Upper lobe of right lung (tissue), 1 donor: ENCODE data around the gene KIN. TPM values are rescaled to one million over a fixed set of nuclear protein-coding genes. Genes with fewer than 3 reads are reported as not detected.

Experiments used
- ATAC-seq: fragments of 200-7000 bp; cut with Tn5 transposase; one replicate; pipeline ENCODE4 v1.9.1; 2020; ENCODE audit warnings: mild to moderate bottlenecking, moderate library complexity
- DNase-seq: peaks from one replicate; pipeline ENCODE4 v3.0.0-alpha.2; 2020
- H3K27ac ChIP-seq: fragments of 200-600 bp; one replicate; pipeline ENCODE4 v1.8.0; 2022
- H3K27me3 ChIP-seq: fragments of 200-600 bp; one replicate; pipeline ENCODE4 v1.8.0; 2022; ENCODE audit warnings: mild to moderate bottlenecking
- H3K36me3 ChIP-seq: fragments of 200-600 bp; one replicate; pipeline ENCODE4 v1.8.0; 2022
- H3K4me1 ChIP-seq: fragments of 200-600 bp; one replicate; pipeline ENCODE4 v1.8.0; 2022
- H3K4me3 ChIP-seq: fragments of 200-600 bp; one replicate; pipeline ENCODE4 v1.8.0; 2022; ENCODE audit warnings: mild to moderate bottlenecking
- H3K9me3 ChIP-seq: fragments of 200-600 bp; one replicate; pipeline ENCODE4 v1.8.0; 2022
- intact Hi-C: fragments of 100-400 bp; cut with DNase I; formaldehyde crosslinking; loops from one replicate; pipeline ENCODE4 v1.11.0; 2022
- total RNA-seq: library from RNA; stranded (reverse); fragmentation: NEBNext Ultra II Directional; extraction: Animal tissue kit (Norgen Biotek cat#: 25700); gene quantifications from one replicate; pipeline ENCODE4 v1.2.1, GENCODE V29; 2021
- TF ChIP-seq, protein P1 (sequence below): fragments of 200-600 bp; IDR thresholded peaks from one replicate; pipeline ENCODE4 v1.8.0; 2022; ENCODE audit warnings: antibody characterized with exemption
- donor health status: DM: no; HTN: yes; CAD: no; lungs with severe emphysema.

Gene KIN
- total RNA-seq, 1 donor from 2014 or later, result 11.9 TPM

DNA sequence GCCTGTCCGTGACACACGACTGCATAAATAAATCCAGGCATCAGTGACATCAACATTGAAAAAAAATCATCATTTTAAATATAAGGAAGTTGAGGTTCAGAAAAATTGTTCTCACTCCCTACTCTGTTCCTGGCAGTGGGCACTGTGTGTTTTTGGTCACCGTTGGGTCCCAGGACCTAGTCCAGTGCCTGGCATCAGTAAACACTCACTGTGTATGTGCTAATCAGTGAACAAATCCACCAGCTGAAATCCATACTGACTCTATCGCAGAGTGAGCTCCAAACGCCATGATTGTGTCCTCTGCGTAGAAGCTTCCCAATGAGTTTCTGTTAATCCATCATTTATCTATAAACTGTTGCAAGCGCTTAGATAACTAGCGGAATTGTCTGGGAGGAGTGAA is 43.5 kb downstream of the KIN start:
- H3K4me1 ChIP-seq, result no peaks in the 10 kb centered on the region
- H3K36me3 ChIP-seq, result no peaks in the 10 kb centered on the region
- intact Hi-C loops, result no loop called here
- no peak overlapping the region for H3K27ac ChIP-seq
- H3K9me3 ChIP-seq, result no peaks in the 10 kb centered on the region
- TF ChIP-seq, protein P1, sequence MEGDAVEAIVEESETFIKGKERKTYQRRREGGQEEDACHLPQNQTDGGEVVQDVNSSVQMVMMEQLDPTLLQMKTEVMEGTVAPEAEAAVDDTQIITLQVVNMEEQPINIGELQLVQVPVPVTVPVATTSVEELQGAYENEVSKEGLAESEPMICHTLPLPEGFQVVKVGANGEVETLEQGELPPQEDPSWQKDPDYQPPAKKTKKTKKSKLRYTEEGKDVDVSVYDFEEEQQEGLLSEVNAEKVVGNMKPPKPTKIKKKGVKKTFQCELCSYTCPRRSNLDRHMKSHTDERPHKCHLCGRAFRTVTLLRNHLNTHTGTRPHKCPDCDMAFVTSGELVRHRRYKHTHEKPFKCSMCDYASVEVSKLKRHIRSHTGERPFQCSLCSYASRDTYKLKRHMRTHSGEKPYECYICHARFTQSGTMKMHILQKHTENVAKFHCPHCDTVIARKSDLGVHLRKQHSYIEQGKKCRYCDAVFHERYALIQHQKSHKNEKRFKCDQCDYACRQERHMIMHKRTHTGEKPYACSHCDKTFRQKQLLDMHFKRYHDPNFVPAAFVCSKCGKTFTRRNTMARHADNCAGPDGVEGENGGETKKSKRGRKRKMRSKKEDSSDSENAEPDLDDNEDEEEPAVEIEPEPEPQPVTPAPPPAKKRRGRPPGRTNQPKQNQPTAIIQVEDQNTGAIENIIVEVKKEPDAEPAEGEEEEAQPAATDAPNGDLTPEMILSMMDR, result no peak
- H3K4me3 ChIP-seq, result no peak overlapping the region
- ATAC-seq, result no peak
- no peaks in the 10 kb centered on the region for H3K27me3 ChIP-seq
- DNase-seq, result no peak

DNA sequence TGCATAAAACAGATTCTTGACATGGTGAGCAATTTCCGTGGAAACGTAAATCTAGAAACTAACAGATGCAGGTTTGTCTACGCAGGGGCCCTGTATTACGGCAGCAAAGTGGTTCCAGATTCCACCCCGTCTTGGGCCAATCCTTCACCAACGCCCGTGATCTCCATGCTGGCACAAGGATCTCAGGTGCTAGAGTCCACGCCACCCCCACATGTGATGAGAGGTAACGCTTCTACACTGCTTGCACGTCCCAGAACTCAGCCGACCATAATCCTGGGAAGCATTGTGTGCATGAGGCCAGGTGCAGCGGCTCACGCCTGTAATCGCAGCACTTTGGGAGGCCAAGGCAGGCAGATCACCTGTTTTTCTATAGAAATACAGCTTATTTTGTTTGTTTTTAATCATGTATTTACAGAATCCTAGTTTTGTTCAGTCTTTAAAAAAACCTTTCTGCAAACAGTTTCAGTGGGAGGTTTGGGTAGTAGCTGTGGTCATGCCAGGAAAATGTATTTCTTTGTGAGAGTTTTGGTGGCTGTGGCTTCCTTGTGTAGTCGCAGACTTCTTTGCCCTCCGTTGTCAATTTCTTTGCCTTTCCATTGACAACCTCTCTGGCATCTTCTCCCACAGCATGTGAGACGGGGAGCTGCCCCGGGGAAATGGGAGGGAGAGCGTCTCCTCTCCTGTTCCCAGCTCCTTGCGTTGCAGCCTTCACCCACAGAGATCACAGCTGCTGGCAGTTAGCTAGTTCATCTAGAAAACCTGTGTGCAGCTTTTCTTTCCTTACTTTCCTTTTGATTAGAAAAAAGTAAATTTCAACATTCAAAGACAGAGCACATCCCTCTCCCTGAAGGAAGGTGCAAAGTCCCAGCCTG is 49.0 kb downstream of the KIN start:
- Histone ChIP-seq H3K27me3 (no peaks in the 10 kb centered on the region), H3K27ac (no peak overlapping the region), H3K4me3 (no peak overlapping the region), H3K9me3 (no peaks in the 10 kb centered on the region), H3K4me1 (no peaks in the 10 kb centered on the region), H3K36me3 (no peaks in the 10 kb centered on the region)
- intact Hi-C loops, result no loop called here
- ATAC-seq (no peak), DNase-seq (no peak)
- TF ChIP-seq, protein P1, result no peak

DNA sequence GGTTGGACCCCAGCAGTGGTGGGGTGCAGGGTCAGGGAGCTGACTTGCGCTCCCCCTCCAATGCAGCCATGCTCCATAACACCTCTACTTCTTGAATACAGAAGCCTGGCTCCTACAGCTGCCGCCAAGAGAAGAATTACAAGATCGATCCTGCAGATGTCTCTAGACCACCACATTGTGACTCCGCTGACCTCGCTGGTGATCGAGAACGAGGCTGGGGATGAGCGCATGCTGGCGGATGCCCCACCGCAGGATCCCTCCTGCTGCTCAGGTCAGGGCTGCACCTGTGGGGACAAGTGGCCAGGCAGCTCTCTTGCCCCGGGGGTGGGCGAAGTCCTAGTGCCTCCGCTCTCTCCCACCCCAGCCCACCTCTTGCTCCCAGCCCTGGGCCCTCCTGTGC is 53.0 kb downstream of the KIN start:
- no peaks in the 10 kb centered on the region for H3K27me3 ChIP-seq
- H3K27ac ChIP-seq, result no peak overlapping the region
- no peak overlapping the region for H3K4me3 ChIP-seq
- H3K9me3 ChIP-seq, result no peaks in the 10 kb centered on the region
- H3K4me1 ChIP-seq, result no peaks in the 10 kb centered on the region
- TF ChIP-seq, protein P1, result no peak
- no peaks in the 10 kb centered on the region for H3K36me3 ChIP-seq
- ATAC-seq (no peak), DNase-seq (no peak)
- intact Hi-C loops, result no loop called here

DNA sequence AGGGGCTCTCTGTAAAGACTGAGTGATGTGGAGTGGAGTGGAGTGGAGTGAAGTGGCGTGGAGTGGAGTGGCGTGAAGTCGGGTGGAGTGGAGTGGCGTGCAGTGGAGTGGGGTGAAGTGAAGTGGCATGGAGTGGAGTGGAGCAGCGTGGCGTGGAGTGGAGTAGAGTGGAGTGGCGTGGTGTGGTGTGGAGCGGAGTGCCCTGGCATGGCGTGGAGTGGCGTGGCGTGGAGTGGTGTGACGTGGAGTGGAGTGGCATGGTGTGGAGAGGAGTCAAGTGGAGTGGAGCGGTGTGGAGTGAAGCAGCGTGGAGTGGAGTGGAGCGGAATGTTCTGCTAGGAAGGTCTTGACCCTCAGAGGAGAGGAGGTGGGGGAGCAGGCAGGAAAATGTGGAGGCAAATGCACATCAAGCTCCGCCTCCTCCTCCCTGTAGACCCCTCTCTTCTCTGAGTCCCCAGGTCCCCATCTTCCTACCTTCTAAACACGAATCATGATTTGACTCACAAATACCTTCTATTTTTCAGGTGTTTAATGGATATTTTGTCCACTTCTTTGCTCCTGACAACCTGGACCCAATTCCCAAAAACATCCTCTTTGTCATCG is 64.8 kb downstream of the KIN start:
- Histone ChIP-seq H3K36me3 (no peaks in the 10 kb centered on the region), H3K9me3 (no peaks in the 10 kb centered on the region), H3K27me3 (no peaks in the 10 kb centered on the region), H3K4me1 (no peaks in the 10 kb centered on the region), H3K4me3 (no peak overlapping the region), H3K27ac (no peak overlapping the region)
- intact Hi-C loops, result no loop called here
- DNase-seq (no peak), ATAC-seq (peak; percentile 47)
- TF ChIP-seq, protein P1, result no peak

DNA sequence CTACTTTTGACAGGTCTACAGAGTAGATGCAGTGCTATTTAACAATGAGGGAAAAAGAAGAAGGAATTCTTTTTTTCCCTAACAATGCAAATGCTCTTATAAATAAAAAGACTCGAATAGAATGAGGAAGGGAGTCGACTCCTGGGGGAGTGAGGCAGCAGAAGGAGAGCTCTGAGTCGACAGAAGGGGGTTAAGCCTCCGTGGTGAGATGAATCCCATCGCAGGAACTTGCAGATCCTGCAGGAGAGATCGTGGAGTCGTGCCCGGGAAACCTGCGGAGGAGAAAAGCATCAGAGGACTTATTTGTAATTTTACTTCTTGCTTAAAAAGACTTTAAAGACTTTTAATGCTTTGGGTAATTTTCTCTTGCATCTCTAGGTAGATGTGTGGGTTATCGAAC is 67.3 kb downstream of the KIN start:
- no peak for DNase-seq
- intact Hi-C loops, result no loop called here
- H3K27me3 ChIP-seq, result no peaks in the 10 kb centered on the region

More for the DNA sequence above, 67.3 kb downstream of the KIN start:
- H3K4me3 ChIP-seq, result no peak overlapping the region
- no peak for ATAC-seq
- no peak overlapping the region for H3K27ac ChIP-seq
- no peaks in the 10 kb centered on the region for H3K4me1 ChIP-seq
- no peaks in the 10 kb centered on the region for H3K36me3 ChIP-seq
- TF ChIP-seq, protein P1, result no peak
- H3K9me3 ChIP-seq, result no peaks in the 10 kb centered on the region
